H1 (cell line): ENCODE results near the gene RNF149. TPM values are rescaled to one million over a fixed set of nuclear protein-coding genes. Genes with fewer than 3 reads are reported as not detected.

ENCODE experiments used
- CTCF ChIA-PET: fragments of 300-600 bp; sonication (Branson Sonifier 250); formaldehyde crosslinking; loops from one replicate; lab custom pipeline; 2021; ENCODE audit not compliant: partially characterized antibody; lab: Charles Lee
- POLR2A ChIA-PET: fragments of 300-600 bp; sonication (Branson Sonifier 250); formaldehyde crosslinking; loops from one replicate; lab custom pipeline; 2021; ENCODE audit warnings: inconsistent platforms; ENCODE audit not compliant: partially characterized antibody; lab: Charles Lee
- DNase-seq, 2 experiments: peaks; one replicate each; pipeline versions ENCODE4 v3.0.0 to v3.0.0-alpha.2; 2010 to 2022; ENCODE audit warnings: low spot score in 2 of 2, low read depth in 1 of 2, mixed read lengths in 1 of 2
- FAIRE-seq: peaks from 2 replicates; lab custom pipeline; 2011; peaks lifted over from hg19 to GRCh38; lab: Jason Lieb, UNC
- H2AFZ ChIP-seq: 2 replicates; pipeline ENCODE4 v1.8.1; 2012; ENCODE audit warnings: low read length, inconsistent platforms
- H2AK5ac ChIP-seq: 2 replicates; pipeline ENCODE4 v1.6.1; 2013; ENCODE audit warnings: low read depth, low read length
- H2BK120ac ChIP-seq: replicated peaks from 2 replicates; pipeline ENCODE3; 2013; ENCODE audit warnings: low read depth, low read length, inconsistent platforms
- H2BK12ac ChIP-seq: 2 replicates; pipeline ENCODE4 v1.6.1; 2013; ENCODE audit warnings: low read depth, low read length
- H2BK15ac ChIP-seq: 2 replicates; pipeline ENCODE4 v1.6.1; 2013; ENCODE audit warnings: low read length
- H2BK20ac ChIP-seq: 2 replicates; pipeline ENCODE4 v1.6.1; 2013; ENCODE audit warnings: low read length
- H2BK5ac ChIP-seq: 2 replicates; pipeline ENCODE4 v1.6.1; 2013; ENCODE audit warnings: low read depth, low read length
- H3K14ac ChIP-seq: 2 replicates; pipeline ENCODE4 v1.6.1; 2013; ENCODE audit warnings: inconsistent platforms; ENCODE audit not compliant: insufficient read length
- H3K18ac ChIP-seq: 2 replicates; pipeline ENCODE4 v1.6.1; 2013; ENCODE audit warnings: low read length; ENCODE audit errors: extremely low read depth
- H3K23ac ChIP-seq: 2 replicates; pipeline ENCODE4 v1.6.1; 2013; ENCODE audit warnings: inconsistent platforms; ENCODE audit not compliant: insufficient read length
- H3K23me2 ChIP-seq: 2 replicates; pipeline ENCODE4 v1.6.1; 2013; ENCODE audit warnings: low read depth, low read length
- H3K27ac ChIP-seq: 2 replicates; pipeline ENCODE4 v1.6.1; 2011; ENCODE audit warnings: low read depth, low read length, inconsistent platforms
- H3K27me3 ChIP-seq, 4 experiments: replicated peaks in 1 of 4; 1 replicate in 1 of 4; 2 replicates in 3 of 4; pipeline versions ENCODE4 v1.6.1 to v1.8.1; 2011 to 2013; ENCODE audit warnings: low read length in 3 of 4, mild to moderate bottlenecking in 3 of 4, inconsistent platforms in 2 of 4, mixed read lengths in 2 of 4, moderate library complexity in 1 of 4; ENCODE audit not compliant: control insufficient read depth in 3 of 4, insufficient read depth in 3 of 4; ENCODE audit errors: extremely low read depth in 1 of 4
- H3K36me3 ChIP-seq, 4 experiments: 2 replicates each; pipeline versions ENCODE4 v1.6.1 to v1.8.1; 2011 to 2013; ENCODE audit warnings: mild to moderate bottlenecking in 4 of 4, low read length in 3 of 4, moderate library complexity in 2 of 4, control low read depth in 1 of 4, inconsistent platforms in 1 of 4; ENCODE audit not compliant: insufficient read depth in 4 of 4, control insufficient read depth in 2 of 4
- H3K4ac ChIP-seq: replicated peaks from 2 replicates; pipeline ENCODE3; 2013; ENCODE audit warnings: low read length, low read depth, mixed read lengths, inconsistent platforms; ENCODE audit not compliant: insufficient read length
- H3K4me1 ChIP-seq, 4 experiments: replicated peaks in 1 of 4; 1 replicate in 1 of 4; 2 replicates in 3 of 4; pipeline versions ENCODE4 v1.6.1 to v1.8.1; 2011 to 2013; ENCODE audit warnings: low read length in 3 of 4, inconsistent platforms in 2 of 4, mixed read lengths in 1 of 4; ENCODE audit not compliant: insufficient read depth in 4 of 4, control insufficient read depth in 3 of 4
- H3K4me2 ChIP-seq, 2 experiments: 2 replicates each; pipeline versions ENCODE4 v1.6.1 to v1.8.1; 2011 to 2013; ENCODE audit warnings: low read depth in 2 of 2, low read length in 2 of 2, control low read depth in 1 of 2, inconsistent platforms in 1 of 2, mild to moderate bottlenecking in 1 of 2; ENCODE audit not compliant: insufficient read depth in 1 of 2
- H3K4me3 ChIP-seq, 4 experiments: fragments of 200-600, 300-600 bp in 1 of 4; sonication (generic), shearing (Covaris generic), sonication (Bioruptor Twin) in 1 of 4; 2 replicates each; pipeline versions ENCODE4 v1.5.1 to v1.8.1; 2011 to 2016; ENCODE audit warnings: low read length in 4 of 4, low read depth in 3 of 4, control low read depth in 2 of 4, inconsistent platforms in 2 of 4, mild to moderate bottlenecking in 2 of 4, mixed read lengths in 1 of 4, moderate library complexity in 1 of 4; ENCODE audit not compliant: insufficient read depth in 2 of 4; ENCODE audit errors: extremely low read depth in 1 of 4
- H3K56ac ChIP-seq: replicated peaks from 2 replicates; pipeline ENCODE3; 2013; ENCODE audit warnings: low read depth, mild to moderate bottlenecking, mixed read lengths, low read length, inconsistent platforms; ENCODE audit not compliant: insufficient read length
- H3K79me1 ChIP-seq: 2 replicates; pipeline ENCODE4 v1.6.1; 2013; ENCODE audit warnings: low read depth, low read length, control low read depth
- H3K79me2 ChIP-seq, 2 experiments: 2 replicates each; pipeline versions ENCODE4 v1.6.1 to v1.8.1; 2012 to 2013; ENCODE audit warnings: low read length in 2 of 2, mild to moderate bottlenecking in 2 of 2, inconsistent platforms in 1 of 2; ENCODE audit not compliant: insufficient read depth in 2 of 2, control insufficient read depth in 1 of 2
- H3K9ac ChIP-seq, 4 experiments: replicated peaks in 1 of 4; 1 replicate in 1 of 4; 2 replicates in 3 of 4; pipeline versions ENCODE4 v1.6.1 to v1.8.1; 2011 to 2013; ENCODE audit warnings: low read depth in 3 of 4, low read length in 3 of 4, control low read depth in 2 of 4, mild to moderate bottlenecking in 2 of 4, moderate library complexity in 2 of 4, inconsistent platforms in 1 of 4; ENCODE audit errors: extremely low read depth in 1 of 4
- H3K9me3 ChIP-seq, 2 experiments: 2 replicates each; pipeline versions ENCODE4 v1.6.1 to v1.8.1; 2012 to 2013; ENCODE audit warnings: mild to moderate bottlenecking in 2 of 2, moderate library complexity in 2 of 2, control low read depth in 1 of 2, inconsistent platforms in 1 of 2, low read depth in 1 of 2, low read length in 1 of 2, mixed read lengths in 1 of 2; ENCODE audit not compliant: insufficient read depth in 2 of 2
- H4K20me1 ChIP-seq, 2 experiments: replicated peaks in 1 of 2; 2 replicates each; pipeline versions ENCODE3 to v1.8.1; 2011 to 2013; ENCODE audit warnings: inconsistent platforms in 2 of 2, low read length in 2 of 2, mild to moderate bottlenecking in 1 of 2; ENCODE audit not compliant: insufficient read depth in 2 of 2, control insufficient read depth in 1 of 2
- H4K5ac ChIP-seq: 2 replicates; pipeline ENCODE4 v1.6.1; 2013; ENCODE audit warnings: low read length, low read depth, mixed read lengths, inconsistent platforms; ENCODE audit not compliant: insufficient read length
- H4K8ac ChIP-seq: 2 replicates; pipeline ENCODE4 v1.8.0; 2013; ENCODE audit warnings: mild to moderate bottlenecking, moderate library complexity, low read length, inconsistent platforms; ENCODE audit not compliant: insufficient read depth; ENCODE audit errors: extremely low read depth
- H4K91ac ChIP-seq: replicated peaks from 2 replicates; pipeline ENCODE3; 2013; ENCODE audit warnings: low read length, mixed read lengths, inconsistent platforms; ENCODE audit not compliant: insufficient read length
- GABPA ChIP-seq: IDR thresholded peaks from 2 replicates; pipeline ENCODE4 v1.6.1; 2011; ENCODE audit warnings: mild to moderate bottlenecking, low read length, moderate library complexity, borderline replicate concordance; ENCODE audit not compliant: insufficient read depth
- KDM5A ChIP-seq: fragments of 200-600 bp; IDR thresholded peaks from 2 replicates; pipeline ENCODE4 v1.7.1; 2012; ENCODE audit warnings: mild to moderate bottlenecking, low read length, inconsistent platforms, mixed read lengths
- POLR2AphosphoS5 ChIP-seq: IDR thresholded peaks from 2 replicates; pipeline ENCODE4 v1.6.1; 2011; ENCODE audit warnings: low read depth, low read length
- RXRA ChIP-seq: IDR thresholded peaks from 2 replicates; pipeline ENCODE4 v1.6.1; 2011; ENCODE audit warnings: low read depth, mild to moderate bottlenecking, low read length, moderate library complexity; ENCODE audit not compliant: insufficient read depth
- SAP30 ChIP-seq: fragments of 300-600 bp; sonication (generic); IDR thresholded peaks from 2 replicates; pipeline ENCODE4 v1.7.1; 2012; ENCODE audit warnings: low read length, moderate library complexity, mild to moderate bottlenecking, inconsistent platforms; ENCODE audit not compliant: insufficient read depth, insufficient replicate concordance
- SIN3A ChIP-seq, 2 experiments: IDR thresholded peaks in 1 of 2; conservative IDR thresholded peaks in 1 of 2; 2 replicates each; pipeline ENCODE4 v1.6.1; 2011 to 2012; ENCODE audit warnings: low read length in 2 of 2, improper control_type of control experiment in 1 of 2, low read depth in 1 of 2, mild to moderate bottlenecking in 1 of 2
- TAF1 ChIP-seq: IDR thresholded peaks from 2 replicates; pipeline ENCODE4 v1.6.1; 2011; ENCODE audit warnings: mild to moderate bottlenecking, low read depth, low read length
- WGBS, 2 experiments: shearing (Covaris generic) in 1 of 2; methylation state at CpG; one replicate each; pipeline versions ENCODE4 v1.1.6 to v1.1.7; 2013 to 2015; ENCODE audit warnings: low lambda C conversion rate in 2 of 2, mixed read lengths in 2 of 2, inconsistent platforms in 1 of 2, low coverage in 1 of 2, missing lambda C conversion rate in 1 of 2; ENCODE audit not compliant: insufficient replicate concordance in 2 of 2, insufficient coverage in 1 of 2, insufficient read length in 1 of 2; ENCODE audit errors: extremely low coverage in 1 of 2, missing lambda C conversion rate in 1 of 2; 5-methylcytosine and 5-hydroxymethylcytosine counted together
- polyA plus RNA-seq, 7 experiments: library from polyadenylated mRNA; depleted of rRNA in 3 of 7; stranded (reverse) in 5 of 7; unstranded in 2 of 7; fragments of >200 nt in 5 of 7; fragments of 200-250 nt in 2 of 7; gene quantifications; 1 replicate in 5 of 7; 2 replicates in 1 of 7; 4 replicates in 1 of 7; pipeline versions ENCODE4 v1.2.1 to v1.2.3, GENCODE V29; 2011 to 2013; ENCODE audit warnings: missing spikeins in 2 of 7, mixed read lengths in 2 of 7
- total RNA-seq: library from RNA; stranded (reverse); fragmentation: NEBNext Ultra II Directional; extraction: Animal tissue kit (Norgen Biotek cat#: 25700); gene quantifications from 2 replicates; pipeline ENCODE4 v1.2.1, GENCODE V29; 2021

The RNF149 gene
- total and polyA plus RNA-seq, 2 of the 8 experiments (the other 6 are each of a cell fraction or from before 2014, with no cell fraction given), result 16.6 to 28.2 TPM

- Histone ChIP-seq H3K23ac (no peak overlapping the region), H3K4me3 (no peak overlapping the region), H2AK5ac (no peak overlapping the region), H3K36me3 (no peaks in the 10 kb centered on the region), H3K27me3 (no peaks in the 10 kb centered on the region), H4K20me1 (peaks cover 4 to 15% of the 10 kb centered on the region in 2 experiments), H3K9ac (no peak overlapping the region), H3K4me1 (peaks cover 0 to under 1% (median 0%) of the 10 kb centered on the region in 4 experiments; a peak in 2 of 7 replicates), H3K4ac (no peak overlapping the region), H3K56ac (no peak overlapping the region), H2BK120ac (no peak overlapping the region), H4K5ac (no peak overlapping the region), H3K4me2 (no peak overlapping the region), H3K9me3 (no peaks in the 10 kb centered on the region), H4K91ac (no peak overlapping the region), H2BK20ac (no peak overlapping the region), H2AFZ (no peak overlapping the region), H2BK12ac (no peak overlapping the region), H4K8ac (peak overlapping the region; percentile 35; the same call in 1 of the 2 replicates), H2BK5ac (no peak overlapping the region), H3K18ac (no peak overlapping the region), H3K79me2 (peaks cover 0 to 88% of the 10 kb centered on the region in 2 experiments; a peak in 3 of 4 replicates), H3K27ac (no peak overlapping the region), H3K79me1 (peaks cover 9% of the 10 kb centered on the region), H2BK15ac (no peak overlapping the region), H3K23me2 (no peaks in the 10 kb centered on the region), H3K14ac (no peak overlapping the region)
- 65% methylated on average over 7 of the region's 7 CpGs; no CpG with 5 or more reads in 1 of the 2 experiments for WGBS, 2 experiments
- TF ChIP-seq SIN3A (conservative IDR thresholded peaks at IDR 0.05 in 1 of 2, IDR thresholded peaks at IDR 0.05 in 1 of 2; ENCODE audit: low read depth in 1 of 2, low read length in 2 of 2), result no peak
- TF ChIP-seq TAF1, result no peak
- no peak for TF ChIP-seq GABPA
- no peak for TF ChIP-seq KDM5A
- TF ChIP-seq SAP30, result no peak
- TF ChIP-seq RXRA, result no peak
- no peak for TF ChIP-seq POLR2AphosphoS5
- FAIRE-seq (no peak), DNase-seq (no peak)
- POLR2A ChIA-PET, result no interaction called here
- CTCF ChIA-PET, result no interaction called here
These were observed 7.7 kb downstream of the RNF149 start for GRCh38 chr2:101300836-101301235.
